ENCODE measurements around the gene GATA6.

The GATA6 gene

DNA sequence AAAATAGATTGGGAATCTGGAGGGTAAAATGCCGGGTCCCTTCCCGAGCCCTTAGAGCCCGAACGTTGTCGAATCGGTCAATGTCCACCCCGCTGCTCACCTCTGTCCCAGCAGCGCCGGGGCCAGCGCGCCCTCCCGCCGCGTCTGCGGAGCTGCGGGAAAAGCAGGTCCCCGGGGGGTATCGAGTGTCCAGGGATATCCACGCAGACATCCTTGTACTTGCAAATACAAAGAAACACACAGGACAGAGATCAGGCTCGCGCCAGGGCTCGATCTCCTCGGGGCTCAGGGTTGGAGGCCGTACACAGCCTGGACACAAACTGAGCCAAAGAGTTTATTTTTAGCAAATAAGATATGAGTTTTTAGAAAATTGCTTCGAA lies 2.3 kb upstream of the GATA6 start:
- no peak for DNase-seq

DNA sequence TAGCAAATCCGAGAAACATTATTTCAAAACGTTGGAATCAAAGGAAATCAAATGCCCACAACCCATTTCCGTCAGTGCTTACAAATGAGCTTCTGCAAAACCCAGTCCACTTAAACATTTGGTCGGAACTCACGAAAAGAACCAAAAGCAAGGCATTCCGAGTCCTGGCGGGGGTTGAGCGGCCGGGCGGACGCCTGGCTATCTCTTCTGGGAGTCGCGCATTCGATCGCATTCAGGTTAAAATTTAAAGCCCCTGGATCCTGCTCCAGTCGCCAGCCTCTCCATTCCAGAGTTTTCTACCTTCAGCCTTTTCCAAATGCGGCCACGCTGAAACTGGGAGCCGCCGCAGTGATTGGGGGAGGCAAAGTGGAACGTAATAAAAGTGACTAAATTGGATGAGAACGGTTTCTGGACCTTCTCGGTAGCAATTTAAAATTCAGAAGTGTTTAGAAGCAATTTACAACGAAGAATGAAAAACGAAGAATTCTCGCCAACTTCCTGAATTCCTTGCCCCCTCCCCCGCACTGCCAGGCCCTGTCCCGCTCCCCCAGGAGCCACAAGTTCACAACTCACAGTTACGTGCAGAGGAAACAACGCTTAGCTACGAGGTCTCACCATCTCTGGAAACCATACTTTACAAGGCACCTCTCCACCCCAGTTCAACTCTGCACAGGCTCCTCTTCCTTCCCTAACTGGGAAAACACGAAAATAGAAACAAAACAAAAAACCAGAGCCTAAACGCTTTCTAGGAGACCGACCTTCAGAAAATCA lies 1.7 kb upstream of the GATA6 start:
- DNase-seq: no peak

DNA sequence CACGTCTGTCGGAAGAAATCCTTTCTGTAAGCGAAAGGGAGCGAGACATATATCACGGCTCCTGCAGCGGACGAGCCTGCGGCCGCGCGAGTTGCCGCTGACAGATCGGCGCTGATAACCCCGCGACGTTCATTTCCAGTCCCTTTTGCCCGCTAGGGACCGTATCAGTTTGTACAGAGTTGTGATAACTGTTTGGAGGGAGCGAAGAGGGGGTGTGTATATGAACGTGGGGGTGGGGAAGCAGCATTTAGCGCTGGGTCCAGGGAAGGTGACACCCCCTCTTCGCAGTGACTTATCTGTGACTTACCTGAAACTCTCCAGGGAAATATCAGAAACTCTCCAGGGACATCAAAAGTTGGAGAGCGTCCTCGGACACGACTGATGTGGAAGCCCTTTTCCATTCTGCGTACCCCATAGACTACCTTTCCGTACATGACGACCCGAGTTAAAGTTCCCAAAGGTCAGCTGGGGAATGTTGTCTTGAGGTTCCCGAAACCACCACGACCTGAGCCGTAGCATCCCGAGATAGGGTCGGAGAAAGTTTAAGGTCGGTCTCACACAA lies 948 bp upstream of the GATA6 start:
- no peak for DNase-seq

DNA sequence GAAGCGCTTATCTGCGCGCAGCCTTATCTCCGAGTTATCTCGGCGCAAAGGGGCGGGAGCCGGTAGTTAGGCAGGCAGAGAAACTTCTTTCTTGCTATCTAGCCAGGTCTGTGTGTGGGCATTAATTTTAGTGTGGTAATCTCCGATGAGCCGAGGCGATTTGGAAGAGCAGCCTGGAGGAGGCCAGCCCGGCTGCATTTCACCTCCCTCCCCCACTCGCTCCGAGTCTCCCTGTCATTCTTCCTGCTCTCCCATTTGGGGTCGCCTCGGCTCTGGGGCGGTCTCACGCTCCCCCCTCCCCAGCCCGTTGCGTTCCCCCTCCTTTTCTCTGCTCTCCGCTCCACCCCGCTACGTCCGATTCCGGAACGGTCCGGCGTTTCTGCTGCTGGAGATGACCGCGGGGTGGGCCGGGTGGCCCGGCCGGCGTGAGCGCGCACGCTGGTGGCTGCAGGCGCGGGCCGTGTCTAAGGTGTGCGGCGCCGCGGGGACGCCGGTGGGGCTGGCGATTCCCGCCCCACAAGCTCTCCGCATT lies 566 bp downstream of the GATA6 start:
- DNase-seq: no peak

DNA sequence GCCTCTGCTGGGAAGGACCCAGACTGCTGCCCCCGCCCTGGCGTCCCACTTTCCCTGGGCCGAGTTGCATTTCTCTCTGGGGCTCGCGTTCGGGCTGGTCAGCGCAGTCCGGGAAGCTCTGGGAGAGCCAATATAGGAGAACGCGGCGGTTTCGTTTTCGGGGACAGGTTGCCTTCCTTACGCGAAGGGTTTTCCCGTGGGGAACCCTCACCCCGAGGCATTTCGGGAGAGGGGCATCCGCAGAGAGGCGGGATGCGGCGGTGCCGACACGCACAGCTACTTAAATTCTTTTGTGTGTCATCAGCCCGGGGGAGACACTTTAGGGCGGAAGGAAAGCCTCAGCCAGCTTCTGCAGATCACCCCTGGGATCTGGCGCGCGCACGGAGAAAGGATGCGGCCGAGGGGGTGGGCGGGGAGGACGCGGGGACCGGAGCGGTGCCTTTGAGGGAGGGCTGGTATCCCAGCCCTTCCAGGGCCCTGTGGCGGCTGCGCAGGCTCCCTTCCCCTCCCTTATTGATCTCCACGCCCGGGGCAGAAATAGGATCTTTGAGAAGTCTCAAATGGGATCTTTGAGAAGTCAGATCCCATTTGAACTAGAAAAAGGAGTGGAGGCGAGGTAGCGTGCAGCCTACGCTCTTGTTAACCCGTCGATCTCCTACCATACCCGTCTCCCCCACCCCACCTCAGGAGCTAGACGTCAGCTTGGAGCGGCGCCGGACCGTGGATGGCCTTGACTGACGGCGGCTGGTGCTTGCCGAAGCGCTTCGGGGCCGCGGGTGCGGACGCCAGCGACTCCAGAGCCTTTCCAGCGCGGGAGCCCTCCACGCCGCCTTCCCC lies 1.2 kb downstream of the GATA6 start:
- DNase-seq: no peak

DNA sequence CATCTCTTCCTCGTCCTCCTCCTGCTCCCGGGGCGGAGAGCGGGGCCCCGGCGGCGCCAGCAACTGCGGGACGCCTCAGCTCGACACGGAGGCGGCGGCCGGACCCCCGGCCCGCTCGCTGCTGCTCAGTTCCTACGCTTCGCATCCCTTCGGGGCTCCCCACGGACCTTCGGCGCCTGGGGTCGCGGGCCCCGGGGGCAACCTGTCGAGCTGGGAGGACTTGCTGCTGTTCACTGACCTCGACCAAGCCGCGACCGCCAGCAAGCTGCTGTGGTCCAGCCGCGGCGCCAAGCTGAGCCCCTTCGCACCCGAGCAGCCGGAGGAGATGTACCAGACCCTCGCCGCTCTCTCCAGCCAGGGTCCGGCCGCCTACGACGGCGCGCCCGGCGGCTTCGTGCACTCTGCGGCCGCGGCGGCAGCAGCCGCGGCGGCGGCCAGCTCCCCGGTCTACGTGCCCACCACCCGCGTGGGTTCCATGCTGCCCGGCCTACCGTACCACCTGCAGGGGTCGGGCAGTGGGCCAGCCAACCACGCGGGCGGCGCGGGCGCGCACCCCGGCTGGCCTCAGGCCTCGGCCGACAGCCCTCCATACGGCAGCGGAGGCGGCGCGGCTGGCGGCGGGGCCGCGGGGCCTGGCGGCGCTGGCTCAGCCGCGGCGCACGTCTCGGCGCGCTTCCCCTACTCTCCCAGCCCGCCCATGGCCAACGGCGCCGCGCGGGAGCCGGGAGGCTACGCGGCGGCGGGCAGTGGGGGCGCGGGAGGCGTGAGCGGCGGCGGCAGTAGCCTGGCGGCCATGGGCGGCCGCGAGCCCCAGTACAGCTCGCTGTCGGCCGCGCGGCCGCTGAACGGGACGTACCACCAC lies 2.1 kb downstream of the GATA6 start:
- DNase-seq: no peak

DNA sequence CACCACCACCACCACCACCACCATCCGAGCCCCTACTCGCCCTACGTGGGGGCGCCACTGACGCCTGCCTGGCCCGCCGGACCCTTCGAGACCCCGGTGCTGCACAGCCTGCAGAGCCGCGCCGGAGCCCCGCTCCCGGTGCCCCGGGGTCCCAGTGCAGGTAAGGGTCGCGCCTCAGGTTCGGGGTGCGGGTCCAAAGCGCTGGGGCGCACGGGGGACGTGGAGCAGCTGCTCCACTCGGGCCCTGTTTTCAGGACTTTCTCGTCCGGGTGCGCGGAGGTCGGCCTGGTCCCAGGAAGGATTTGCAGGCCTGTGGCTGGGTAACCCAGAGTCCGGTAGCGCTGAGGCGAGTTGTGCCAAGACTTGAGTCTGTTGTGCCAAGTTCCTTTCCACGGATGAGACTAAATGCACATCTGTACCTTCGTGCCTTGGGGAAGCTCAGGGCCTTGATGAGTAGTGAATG lies 2.8 kb downstream of the GATA6 start:
- DNase-seq: no peak

DNA sequence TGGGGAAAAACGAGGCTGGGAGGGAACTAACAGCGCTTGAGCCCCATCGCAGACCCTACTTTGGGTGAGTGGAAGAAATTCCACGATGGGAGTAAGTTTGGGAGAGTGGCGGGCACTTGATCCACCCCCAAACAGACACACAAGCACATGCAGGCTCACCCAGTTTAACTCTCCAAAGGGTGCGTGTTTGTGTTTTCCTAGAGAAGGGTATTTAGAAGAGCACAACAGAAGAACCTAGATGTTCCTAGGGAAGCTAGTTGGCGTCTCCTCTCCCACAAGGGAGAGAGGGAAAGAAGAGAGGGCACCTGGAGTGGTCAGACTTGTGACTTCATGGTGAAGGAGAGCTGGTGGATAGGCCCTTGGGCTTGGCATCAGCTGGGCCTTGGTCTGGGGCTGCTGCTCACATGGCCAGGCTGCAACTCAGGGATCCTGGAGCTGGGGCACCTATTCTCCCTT lies 3.2 kb downstream of the GATA6 start:
- DNase-seq: no peak

DNA sequence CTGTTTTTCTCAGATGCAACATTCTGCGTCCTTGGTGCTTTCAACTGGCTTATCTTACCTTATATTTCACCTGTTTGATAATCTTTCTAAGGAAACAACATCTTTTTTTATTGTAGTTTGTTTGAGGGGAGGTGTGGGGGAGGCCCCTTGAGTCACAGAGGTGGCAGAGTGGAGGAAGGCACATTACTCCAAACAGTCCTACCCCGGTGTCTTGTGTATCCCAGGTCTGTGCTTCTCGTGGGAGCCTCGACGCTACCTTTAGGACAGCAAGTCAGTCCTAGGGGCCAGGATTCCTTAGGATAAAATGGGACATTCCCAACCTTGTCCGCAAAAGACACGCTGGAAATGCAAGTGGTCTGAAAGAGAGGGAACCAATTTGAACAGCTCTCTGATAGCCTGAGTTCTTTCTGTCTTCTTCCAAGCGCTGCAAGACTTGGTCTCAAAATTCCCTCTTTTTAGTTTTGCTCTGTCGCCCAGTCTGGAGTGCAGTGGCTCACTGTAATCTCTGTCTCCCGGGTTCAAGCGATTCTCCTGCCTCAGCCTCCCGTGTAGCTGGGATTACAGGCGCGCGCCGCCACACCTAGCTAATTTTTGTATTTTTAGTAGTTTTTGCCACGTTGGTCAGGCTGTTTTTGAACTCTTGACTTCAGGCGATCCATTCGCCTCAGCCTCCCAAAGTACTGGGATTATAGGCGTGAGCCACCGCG lies 4.0 kb downstream of the GATA6 start:
- DNase-seq: no peak

DNA sequence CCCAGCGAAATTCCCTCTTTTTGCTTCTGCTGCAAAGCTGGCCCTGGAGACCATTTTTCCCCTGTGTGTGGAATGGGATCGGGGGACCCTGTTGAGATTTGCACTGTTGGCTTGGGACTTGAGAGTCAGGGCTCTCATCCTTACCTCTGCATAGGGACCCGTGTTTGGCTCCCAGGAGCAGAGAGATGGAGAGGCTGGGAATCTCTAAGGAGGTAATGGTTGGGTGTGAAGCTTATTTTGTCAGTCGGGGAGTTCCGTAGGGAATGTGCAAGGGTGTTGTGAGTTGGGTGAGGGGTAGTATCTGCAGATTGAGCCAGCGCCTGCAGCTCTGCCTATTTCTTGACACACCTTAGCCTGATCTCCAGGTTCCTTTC lies 4.5 kb downstream of the GATA6 start:
- no peak for DNase-seq

DNA sequence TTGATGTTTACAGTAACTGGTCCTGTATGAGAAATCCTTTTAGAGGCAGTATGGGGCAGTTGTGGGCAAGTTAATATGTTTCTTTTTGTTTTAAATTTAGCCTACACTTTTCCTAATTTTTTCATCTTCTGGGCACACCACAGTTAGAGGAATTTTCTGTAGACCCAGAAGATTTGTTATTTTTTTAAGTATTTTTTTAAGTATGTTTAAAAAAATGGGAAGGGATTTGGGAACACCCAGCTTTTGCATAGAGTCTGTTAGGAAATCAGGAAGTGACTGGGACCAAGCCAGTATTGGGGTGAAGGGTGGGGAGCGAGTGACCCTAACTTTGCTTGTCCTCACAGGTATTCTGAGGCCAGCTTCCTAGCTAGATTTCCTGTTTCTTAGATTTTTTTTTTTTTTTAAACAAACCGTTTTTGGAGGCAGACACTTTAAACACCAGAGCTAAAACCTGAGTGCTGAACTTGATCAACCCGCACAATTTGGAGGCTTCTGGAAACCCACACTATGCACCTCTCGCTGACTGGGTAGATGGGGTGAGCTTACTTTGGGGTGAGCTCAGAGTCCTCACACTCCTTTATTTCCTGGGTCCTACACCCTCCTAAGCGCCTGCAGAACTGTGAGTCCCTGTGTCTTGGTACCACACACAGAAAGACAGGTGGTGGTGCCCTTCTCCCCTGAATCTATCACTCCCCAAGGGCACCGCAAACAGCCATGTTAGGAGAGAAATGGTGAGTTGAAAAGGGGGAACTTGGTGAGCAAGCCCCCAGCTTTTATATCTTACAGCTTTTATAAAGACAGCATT lies 5.2 kb downstream of the GATA6 start:
- no peak for DNase-seq

DNA sequence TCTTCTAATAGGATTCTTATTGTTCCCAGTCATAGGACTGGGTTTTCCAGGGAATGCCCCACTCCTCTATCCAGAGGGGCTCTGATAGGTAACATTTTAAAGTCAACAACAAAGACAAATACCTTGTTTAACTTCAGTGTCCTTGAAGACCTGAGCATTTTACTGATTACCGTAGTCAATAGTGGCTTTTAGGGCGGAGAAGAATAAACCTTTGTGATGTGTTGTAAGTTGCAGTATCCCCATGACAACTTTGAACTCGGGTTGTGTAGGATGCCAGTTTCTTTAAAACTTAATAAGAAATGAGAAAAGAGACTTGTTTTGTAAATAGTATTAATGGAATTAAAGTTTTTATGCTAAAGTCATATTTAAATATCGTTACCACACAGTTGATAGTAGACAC lies 6.0 kb downstream of the GATA6 start:
- DNase-seq: no peak

DNA sequence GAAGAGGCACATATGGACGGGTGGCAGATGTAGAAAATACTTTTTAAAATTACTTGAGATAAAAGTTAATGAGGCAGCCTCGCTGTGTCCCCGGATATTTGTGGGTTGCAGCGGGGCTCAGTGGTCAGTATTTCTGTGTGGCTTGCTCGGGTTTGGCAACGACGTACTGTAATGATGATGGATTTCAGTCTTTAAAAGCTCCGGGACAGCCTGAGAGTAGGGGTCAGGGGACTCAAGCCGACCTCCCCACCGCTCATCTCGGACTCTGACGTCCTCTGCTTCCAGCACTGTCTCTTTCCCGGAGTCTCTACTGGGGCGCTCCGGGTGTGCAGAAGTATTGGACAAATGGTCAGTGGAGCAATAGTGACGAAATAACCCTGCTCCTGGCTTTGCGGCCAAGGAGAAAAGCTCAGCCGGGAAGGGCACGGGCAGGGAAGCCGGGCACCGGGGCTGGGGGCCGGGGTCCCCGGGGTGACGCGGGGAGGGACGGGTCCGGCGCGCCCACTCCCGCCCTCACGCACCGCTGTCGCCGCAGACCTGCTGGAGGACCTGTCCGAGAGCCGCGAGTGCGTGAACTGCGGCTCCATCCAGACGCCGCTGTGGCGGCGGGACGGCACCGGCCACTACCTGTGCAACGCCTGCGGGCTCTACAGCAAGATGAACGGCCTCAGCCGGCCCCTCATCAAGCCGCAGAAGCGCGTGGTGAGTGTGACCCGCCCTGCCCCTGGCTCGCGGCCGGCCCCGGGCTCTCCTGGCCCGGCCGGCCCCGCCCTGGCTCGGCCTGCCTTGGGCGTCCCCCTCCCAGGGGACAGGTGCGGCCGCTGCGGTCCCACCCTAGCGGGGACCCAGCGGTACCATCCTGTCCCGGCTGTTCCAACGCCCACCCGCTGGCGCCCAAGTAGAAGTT lies 7.3 kb downstream of the GATA6 start:
- no peak for DNase-seq

DNA sequence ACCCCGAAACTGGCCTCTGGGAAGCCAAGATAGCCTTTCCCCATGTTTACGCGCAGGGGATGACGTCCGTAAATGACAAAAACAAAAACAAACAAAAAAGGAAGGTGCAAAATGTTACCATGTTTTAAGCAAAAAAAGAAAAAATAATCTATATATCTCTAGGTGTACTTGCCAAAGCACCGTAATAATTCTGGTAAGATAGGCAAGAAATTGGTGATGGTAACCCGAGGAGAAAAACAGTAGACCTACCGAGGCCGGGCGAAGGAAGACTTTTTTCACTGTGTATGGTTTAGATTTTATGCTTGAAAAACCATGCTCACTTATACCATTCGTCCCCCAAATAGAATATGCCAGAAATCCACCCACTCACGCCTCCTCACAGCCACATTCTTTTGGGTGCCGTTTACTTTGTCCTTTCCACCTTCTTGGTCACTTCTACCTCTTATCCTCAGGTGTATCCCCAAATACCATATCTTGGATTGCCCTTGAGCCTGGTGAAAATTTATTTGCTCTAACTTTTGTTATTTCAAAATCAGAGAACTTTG lies 8.0 kb downstream of the GATA6 start:
- no peak for DNase-seq

DNA sequence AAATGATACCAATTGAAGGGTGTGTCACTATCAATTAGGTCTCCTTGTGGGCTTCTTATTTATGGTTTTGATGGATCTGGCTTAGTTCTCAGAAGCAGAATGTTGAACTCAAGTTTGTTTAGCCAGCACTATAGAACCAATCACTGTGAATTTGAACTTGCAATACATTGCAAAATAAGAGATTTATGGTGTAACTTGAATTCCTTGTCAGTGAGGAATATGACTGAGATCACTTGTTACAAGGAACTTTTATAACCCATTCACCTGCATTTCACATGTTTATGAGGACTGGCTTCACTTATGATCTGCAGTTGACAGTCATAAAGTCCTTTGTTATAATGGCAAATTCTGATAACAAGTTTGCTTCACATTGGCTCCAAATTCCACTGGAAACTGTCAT lies 9.8 kb downstream of the GATA6 start:
- DNase-seq: no peak

DNA sequence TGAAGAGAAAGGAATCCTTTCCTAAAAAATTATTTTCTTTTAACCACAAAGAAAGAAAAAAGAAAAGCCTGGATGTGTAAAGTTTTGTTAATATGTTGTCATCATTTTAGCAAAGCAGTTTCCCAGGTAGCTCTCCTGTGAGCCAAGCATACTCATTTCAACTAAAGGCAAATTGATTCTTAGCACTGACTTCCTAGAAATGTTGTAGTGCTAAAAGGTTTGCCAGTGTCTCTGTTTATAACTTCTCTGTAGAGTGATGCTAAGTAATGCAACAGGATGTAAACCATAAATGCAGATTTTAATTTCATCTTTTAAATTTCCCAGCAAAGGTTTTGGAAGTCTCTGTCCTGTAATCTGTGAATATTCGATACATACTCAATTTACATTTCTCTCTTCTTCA lies 10.2 kb downstream of the GATA6 start:
- no peak for DNase-seq

DNA sequence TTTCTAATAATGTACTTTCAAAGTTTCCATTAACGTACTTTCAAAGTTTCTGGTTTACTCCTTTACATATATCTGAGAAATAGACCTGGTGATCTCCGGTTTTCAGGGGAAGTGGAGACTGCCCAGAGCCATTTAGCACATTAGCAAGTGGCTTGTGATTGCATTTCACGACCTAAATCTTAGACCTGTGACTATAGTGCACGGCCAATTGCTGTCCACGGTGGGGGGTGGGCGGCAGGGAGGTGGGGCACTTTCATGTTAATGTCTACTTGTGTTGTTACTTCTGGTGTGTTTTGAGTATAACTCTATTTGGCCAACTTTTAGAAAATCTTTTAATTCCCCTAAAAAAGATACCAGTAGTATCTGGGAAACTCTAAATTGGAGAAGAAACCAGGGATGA lies 11.3 kb downstream of the GATA6 start:
- no peak for DNase-seq

DNA sequence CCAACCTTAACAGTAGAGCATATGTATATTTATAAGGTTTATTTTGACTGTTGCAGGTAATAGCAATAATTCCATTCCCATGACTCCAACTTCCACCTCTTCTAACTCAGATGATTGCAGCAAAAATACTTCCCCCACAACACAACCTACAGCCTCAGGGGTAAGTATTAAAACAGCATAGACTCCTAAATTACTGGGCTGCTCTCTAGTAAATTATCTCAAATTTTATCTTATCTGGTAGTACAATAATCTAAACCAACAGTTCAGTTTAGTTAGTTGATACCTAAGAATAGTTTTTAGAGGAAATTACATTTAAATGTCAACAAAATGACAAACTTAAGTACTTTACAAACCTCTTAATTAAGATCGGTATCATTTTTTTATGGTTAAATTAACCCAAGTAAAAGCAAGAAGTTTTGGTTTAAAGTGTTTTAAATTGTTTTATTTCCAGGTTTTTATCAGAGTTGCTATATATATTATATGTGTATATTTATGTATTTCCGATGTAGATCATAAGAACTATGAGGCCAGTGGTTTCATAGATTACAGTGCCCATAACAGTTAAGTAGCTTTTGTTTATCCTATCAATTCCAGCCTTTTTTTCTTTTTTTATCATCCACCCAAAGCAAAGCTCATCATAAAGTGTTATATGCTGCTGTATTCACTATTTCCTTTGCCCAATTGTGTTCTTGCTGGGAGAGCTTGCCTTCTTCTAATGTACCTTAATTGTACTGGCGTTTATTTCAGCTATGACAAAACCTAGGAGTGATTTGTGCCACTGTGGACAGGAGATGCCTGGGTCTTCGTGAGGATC lies 13.7 kb downstream of the GATA6 start:
- no peak for DNase-seq

DNA sequence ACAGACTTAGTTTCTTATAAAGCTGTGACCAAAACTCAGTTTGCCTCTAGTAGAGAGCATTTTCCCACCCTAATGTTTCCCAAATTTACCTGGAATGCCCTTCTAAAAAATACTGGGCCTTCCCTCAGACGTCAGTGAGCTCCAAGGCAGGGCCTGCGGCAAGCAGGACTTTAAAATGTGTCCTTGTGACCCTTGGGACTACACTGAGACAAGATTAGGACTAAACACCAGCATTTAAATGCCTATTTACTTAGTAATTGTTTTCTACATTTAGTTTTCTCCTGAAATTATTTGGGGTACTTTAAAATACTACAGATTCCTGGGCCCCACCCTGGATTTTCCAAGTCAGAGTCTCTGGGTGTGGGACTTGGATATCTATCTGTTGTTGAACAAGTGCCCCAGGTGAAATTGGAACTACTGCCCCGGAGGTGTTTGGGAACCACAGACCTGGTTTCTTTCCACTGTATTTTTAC lies 14.3 kb downstream of the GATA6 start:
- no peak for DNase-seq

Measured in CD4-positive, alpha-beta T cell treated with Interleukin-17A for 4 hours (primary cell).